WERI-Rb-1 (cell line): ENCODE measurements around the gene ZNF282.

Experiments
- DNase-seq: peaks from one replicate; pipeline ENCODE4 v3.0.0-alpha.2; 2020
- H3K27ac ChIP-seq: fragments of 250-450 bp; sonication (Bioruptor Pico); 2 replicates; pipeline ENCODE4 v1.5.1; 2020; ENCODE audit warnings: mild to moderate bottlenecking, moderate library complexity
- H3K27me3 ChIP-seq: fragments of 250-450 bp; sonication (Bioruptor Pico); 2 replicates; pipeline ENCODE4 v1.5.1; 2021; ENCODE audit warnings: mild to moderate bottlenecking, low read depth, moderate library complexity; ENCODE audit not compliant: insufficient read depth, severe bottlenecking
- H3K36me3 ChIP-seq: fragments of 250-450 bp; sonication (Bioruptor Pico); 2 replicates; pipeline ENCODE4 v1.5.1; 2020; ENCODE audit warnings: mild to moderate bottlenecking, moderate library complexity
- H3K4me3 ChIP-seq: 2 replicates; pipeline ENCODE4 v1.5.1; 2011; ENCODE audit warnings: low read depth, mild to moderate bottlenecking, control low read depth, low read length
- H3K9me3 ChIP-seq: fragments of 250-450 bp; sonication (Bioruptor Pico); 2 replicates; pipeline ENCODE4 v1.5.1; 2021; ENCODE audit warnings: mild to moderate bottlenecking, moderate library complexity; ENCODE audit not compliant: severe bottlenecking
- TF ChIP-seq, protein P1 (sequence below): IDR thresholded peaks from 2 replicates; pipeline ENCODE4 v1.5.1; 2011; ENCODE audit warnings: low read depth, mild to moderate bottlenecking, control low read depth, inconsistent platforms, low read length

ZNF282 gene

GRCh38 chr7:149202831-149203231 is 7.5 kb downstream of the ZNF282 start:
- Histone ChIP-seq H3K27me3 (no peaks in the 10 kb centered on the region), H3K27ac (no peak overlapping the region), H3K36me3 (peaks cover 99% of the 10 kb centered on the region), H3K4me3 (no peak overlapping the region), H3K9me3 (no peaks in the 10 kb centered on the region)
- no peak for DNase-seq
- TF ChIP-seq, protein P1, sequence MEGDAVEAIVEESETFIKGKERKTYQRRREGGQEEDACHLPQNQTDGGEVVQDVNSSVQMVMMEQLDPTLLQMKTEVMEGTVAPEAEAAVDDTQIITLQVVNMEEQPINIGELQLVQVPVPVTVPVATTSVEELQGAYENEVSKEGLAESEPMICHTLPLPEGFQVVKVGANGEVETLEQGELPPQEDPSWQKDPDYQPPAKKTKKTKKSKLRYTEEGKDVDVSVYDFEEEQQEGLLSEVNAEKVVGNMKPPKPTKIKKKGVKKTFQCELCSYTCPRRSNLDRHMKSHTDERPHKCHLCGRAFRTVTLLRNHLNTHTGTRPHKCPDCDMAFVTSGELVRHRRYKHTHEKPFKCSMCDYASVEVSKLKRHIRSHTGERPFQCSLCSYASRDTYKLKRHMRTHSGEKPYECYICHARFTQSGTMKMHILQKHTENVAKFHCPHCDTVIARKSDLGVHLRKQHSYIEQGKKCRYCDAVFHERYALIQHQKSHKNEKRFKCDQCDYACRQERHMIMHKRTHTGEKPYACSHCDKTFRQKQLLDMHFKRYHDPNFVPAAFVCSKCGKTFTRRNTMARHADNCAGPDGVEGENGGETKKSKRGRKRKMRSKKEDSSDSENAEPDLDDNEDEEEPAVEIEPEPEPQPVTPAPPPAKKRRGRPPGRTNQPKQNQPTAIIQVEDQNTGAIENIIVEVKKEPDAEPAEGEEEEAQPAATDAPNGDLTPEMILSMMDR, result no peak

- H3K4me3 ChIP-seq, result no peak overlapping the region
- no peak for DNase-seq
- TF ChIP-seq, protein P1, result no peak
- H3K9me3 ChIP-seq, result no peaks in the 10 kb centered on the region
- no peak overlapping the region for H3K27ac ChIP-seq
- H3K36me3 ChIP-seq, result peaks cover 93% of the 10 kb centered on the region
- H3K27me3 ChIP-seq, result no peaks in the 10 kb centered on the region
These were observed 10.5 kb downstream of the ZNF282 start for GRCh38 chr7:149205690-149206381.

- peaks cover 93% of the 10 kb centered on the region for H3K36me3 ChIP-seq
- no peak overlapping the region for H3K4me3 ChIP-seq
- H3K9me3 ChIP-seq, result no peaks in the 10 kb centered on the region
- H3K27ac ChIP-seq, result no peak overlapping the region
- TF ChIP-seq, protein P1, result no peak
- no peak for DNase-seq
- no peaks in the 10 kb centered on the region for H3K27me3 ChIP-seq
These were observed 12.1 kb downstream of the ZNF282 start for GRCh38 chr7:149207324-149208035.

DNA sequence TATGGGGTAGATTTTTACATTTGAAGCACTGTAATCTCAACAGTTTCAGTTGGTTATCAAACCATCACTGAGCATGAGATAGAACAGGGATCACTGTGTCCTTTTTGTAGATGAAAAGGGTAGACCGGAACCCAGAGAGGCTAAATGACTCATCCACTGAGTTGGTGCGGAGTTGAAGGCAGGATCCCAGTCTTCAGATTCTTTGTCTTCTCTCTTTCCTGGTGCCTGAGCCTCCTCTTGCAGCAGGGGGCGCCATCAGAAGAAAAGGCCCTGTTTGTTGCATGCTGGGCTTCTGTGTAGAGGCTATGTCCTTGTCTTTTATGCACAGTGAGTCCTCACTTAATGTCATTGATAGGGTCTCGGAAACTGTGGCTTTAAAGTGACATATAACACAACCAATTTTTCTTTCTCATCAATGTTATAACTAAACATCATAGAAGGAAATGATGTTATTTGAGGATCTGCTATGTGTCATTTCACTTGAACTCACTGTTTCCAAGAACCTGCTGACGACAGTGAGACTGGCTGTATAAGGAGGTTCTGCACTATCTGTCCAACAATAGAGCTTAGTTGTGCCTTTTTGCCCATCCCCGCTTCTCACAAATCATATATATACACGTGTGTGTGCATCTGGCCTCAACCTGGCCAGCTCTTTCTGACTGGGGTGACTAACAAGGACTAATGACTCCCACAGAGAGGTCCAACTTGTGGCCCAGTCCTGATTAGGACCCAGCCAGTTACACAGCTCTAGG is 14.3 kb downstream of the ZNF282 start:
- H3K9me3 ChIP-seq, result no peaks in the 10 kb centered on the region
- H3K27me3 ChIP-seq, result no peaks in the 10 kb centered on the region
- H3K27ac ChIP-seq, result no peak overlapping the region
- DNase-seq, result peak; percentile 64
- peaks cover 93% of the 10 kb centered on the region for H3K36me3 ChIP-seq
- TF ChIP-seq, protein P1, result peak; percentile 75
- H3K4me3 ChIP-seq, result no peak overlapping the region

DNA sequence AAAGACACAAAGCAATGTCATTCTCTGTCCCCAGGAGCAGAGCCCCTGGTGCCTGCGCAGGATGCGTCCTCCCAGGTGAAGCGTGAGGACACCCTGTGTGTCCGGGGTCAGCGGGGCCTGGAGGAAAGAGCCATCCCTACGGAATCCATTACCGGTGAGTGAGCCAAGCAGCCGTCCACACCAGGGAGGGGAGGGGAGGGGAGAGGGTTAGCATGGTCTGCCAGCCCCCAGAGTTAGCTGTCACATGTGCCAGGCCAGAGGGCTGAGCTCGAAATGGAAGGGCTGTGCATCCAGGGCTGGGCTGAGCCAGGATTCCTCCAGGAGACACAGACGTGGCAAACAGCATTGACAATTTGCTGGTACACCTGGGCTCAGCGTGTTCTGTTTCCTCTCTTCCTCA is 15.2 kb downstream of the ZNF282 start:
- no peaks in the 10 kb centered on the region for H3K9me3 ChIP-seq
- no peaks in the 10 kb centered on the region for H3K27me3 ChIP-seq
- TF ChIP-seq, protein P1, result no peak
- peaks cover 93% of the 10 kb centered on the region for H3K36me3 ChIP-seq
- no peak for DNase-seq
- no peak overlapping the region for H3K27ac ChIP-seq
- no peak overlapping the region for H3K4me3 ChIP-seq
